CD4-positive, CD25-positive, alpha-beta regulatory T cell (primary cell): Measurements from ENCODE around the gene CERK. TPM values are rescaled to one million over a fixed set of nuclear protein-coding genes. Genes with fewer than 3 reads are reported as not detected.

Source experiments
- ATAC-seq, 2 donors: fragments of 150-1000 bp; cut with Tn5 transposase; one replicate each; pipeline ENCODE4 v1.10.0; 2021; ENCODE audit warnings: low read depth in 2 of 2, moderate number of reproducible peaks in 2 of 2, moderate library complexity in 1 of 2
- DNase-seq, 3 donors: peaks; one replicate each; pipeline versions ENCODE4 v3.0.0 to v3.0.0-alpha.2; 2012 to 2022; ENCODE audit warnings: mixed read lengths in 1 of 3
- H3K27ac ChIP-seq: one replicate; pipeline ENCODE4 v1.7.0; 2013; ENCODE audit warnings: mild to moderate bottlenecking, low read length; ENCODE audit not compliant: insufficient read depth, poor library complexity, severe bottlenecking
- H3K27me3 ChIP-seq: one replicate; pipeline ENCODE4 v1.7.0; 2013; ENCODE audit warnings: low read length; ENCODE audit not compliant: control insufficient read depth, insufficient read depth
- H3K36me3 ChIP-seq: one replicate; pipeline ENCODE4 v1.7.0; 2013; ENCODE audit warnings: mild to moderate bottlenecking, low read length, moderate library complexity; ENCODE audit not compliant: control insufficient read depth, insufficient read depth
- H3K4me1 ChIP-seq: 2 replicates; pipeline ENCODE4 v1.7.0; 2013; ENCODE audit warnings: mild to moderate bottlenecking, low read length; ENCODE audit not compliant: insufficient read depth, control insufficient read depth, poor library complexity, severe bottlenecking
- H3K4me3 ChIP-seq: one replicate; pipeline ENCODE4 v1.7.0; 2013; ENCODE audit warnings: low read depth, mild to moderate bottlenecking, low read length, moderate library complexity
- H3K9me3 ChIP-seq, 2 experiments: 1 replicate in 1 of 2; 2 replicates in 1 of 2; pipeline ENCODE4 v1.7.0; 2013; ENCODE audit warnings: low read length in 2 of 2, mild to moderate bottlenecking in 1 of 2, moderate library complexity in 1 of 2; ENCODE audit not compliant: control insufficient read depth in 2 of 2
- H3K27ac Mint-ChIP-seq, 3 donors: one replicate each; pipeline ENCODE4 v1.8.0; 2020 to 2022; ENCODE audit warnings: mild to moderate bottlenecking in 3 of 3, mixed read lengths in 3 of 3, moderate library complexity in 2 of 3
- H3K27me3 Mint-ChIP-seq: one replicate; pipeline ENCODE4 v1.8.0; 2022; ENCODE audit warnings: mild to moderate bottlenecking, mixed read lengths
- H3K36me3 Mint-ChIP-seq: one replicate; pipeline ENCODE4 v1.8.0; 2020; ENCODE audit warnings: mixed read lengths
- H3K4me1 Mint-ChIP-seq, 4 donors: one replicate each; pipeline ENCODE4 v1.8.0; 2020 to 2022; ENCODE audit warnings: mixed read lengths in 4 of 4, mild to moderate bottlenecking in 1 of 4
- H3K4me3 Mint-ChIP-seq, 4 donors: one replicate each; pipeline ENCODE4 v1.8.0; 2020 to 2022; ENCODE audit warnings: mild to moderate bottlenecking in 4 of 4, mixed read lengths in 4 of 4, moderate library complexity in 3 of 4
- H3K9me3 Mint-ChIP-seq, 7 donors: one replicate each; pipeline ENCODE4 v1.8.0; 2020 to 2022; ENCODE audit warnings: mixed read lengths in 7 of 7, mild to moderate bottlenecking in 3 of 7, moderate library complexity in 2 of 7
- polyA plus RNA-seq, 4 donors: library from polyadenylated mRNA; unstranded; fragments of 300-500 nt; fragmentation: Illumina TruSeq; gene quantifications; one replicate each; pipeline ENCODE4 v1.2.3, GENCODE V29; 2021
- total RNA-seq: library from RNA; stranded (reverse); gene quantifications from one replicate; pipeline ENCODE4 v1.2.3, GENCODE V29; 2022

Gene CERK
- total and polyA plus RNA-seq, 5 donors from 2014 or later, result 75.5 to 105 (median 85.3) TPM

GRCh38 chr22:46662226-46662625, 75.8 kb downstream of the CERK start:
- no peak for DNase-seq
- H3K36me3 ChIP-seq, result peaks cover 6% of the 10 kb centered on the region
- no peak overlapping the region for H3K27ac ChIP-seq
- peaks cover 6 to 22% (median 19%) of the 10 kb centered on the region in 4 donors for H3K4me1 Mint-ChIP-seq
- H3K9me3 ChIP-seq, result no peaks in the 10 kb centered on the region
- ATAC-seq, result no peak
- no peak overlapping the region for H3K4me3 ChIP-seq
- no peaks in the 10 kb centered on the region for H3K27me3 ChIP-seq
- peaks cover 5% of the 10 kb centered on the region for H3K36me3 Mint-ChIP-seq
- H3K4me1 ChIP-seq, result peaks cover 22% of the 10 kb centered on the region
- H3K27ac Mint-ChIP-seq, result no peak overlapping the region
- no peaks in the 10 kb centered on the region for H3K27me3 Mint-ChIP-seq
- no peak overlapping the region for H3K4me3 Mint-ChIP-seq
- H3K9me3 Mint-ChIP-seq, result no peaks in the 10 kb centered on the region

- Mint-ChIP-seq H3K4me1 (peaks cover 6 to 24% (median 19%) of the 10 kb centered on the region in 4 donors), H3K27ac (peak overlapping the region in 2 of 3 donors; percentile 77 to 88), H3K27me3 (no peaks in the 10 kb centered on the region), H3K4me3 (peak overlapping the region in 3 of 4 donors; percentile 29 to 64 (median 52)), H3K9me3 (no peaks in the 10 kb centered on the region), H3K36me3 (peaks cover 5% of the 10 kb centered on the region)
- ATAC-seq, result peak; percentile 72
- H3K27ac ChIP-seq, result peak overlapping the region; percentile 53
- H3K4me1 ChIP-seq, result peaks cover 22% of the 10 kb centered on the region
- peak; percentile 25 to 47 (median 30) for DNase-seq
- no peaks in the 10 kb centered on the region for H3K27me3 ChIP-seq
- no peaks in the 10 kb centered on the region for H3K9me3 ChIP-seq
- H3K36me3 ChIP-seq, result peaks cover 3% of the 10 kb centered on the region
- no peak overlapping the region for H3K4me3 ChIP-seq
Measured at GRCh38 chr22:46661221-46661851, 76.7 kb downstream of the CERK start.

- Mint-ChIP-seq H3K4me1 (peaks cover 6 to 24% (median 19%) of the 10 kb centered on the region in 4 donors), H3K9me3 (no peaks in the 10 kb centered on the region), H3K27ac (peak overlapping the region; percentile 77 to 89 (median 88)), H3K4me3 (peak overlapping the region; percentile 0 to 64 (median 40)), H3K36me3 (peaks cover 5% of the 10 kb centered on the region), H3K27me3 (no peaks in the 10 kb centered on the region)
- peaks cover 3% of the 10 kb centered on the region for H3K36me3 ChIP-seq
- no peaks in the 10 kb centered on the region for H3K27me3 ChIP-seq
- DNase-seq (peak in 1 of 3 donors; percentile 28), ATAC-seq (peak; percentile 50 to 56)
- peak overlapping the region; percentile 53 for H3K27ac ChIP-seq
- H3K4me3 ChIP-seq, result peak overlapping the region; percentile 19
- H3K9me3 ChIP-seq, result no peaks in the 10 kb centered on the region
- H3K4me1 ChIP-seq, result peaks cover 22% of the 10 kb centered on the region
Measured at GRCh38 chr22:46660604-46661201, 77.3 kb downstream of the CERK start.

- H3K4me1 Mint-ChIP-seq, result peaks cover 6 to 24% (median 19%) of the 10 kb centered on the region in 4 donors
- no peaks in the 10 kb centered on the region for H3K9me3 Mint-ChIP-seq
- H3K27me3 Mint-ChIP-seq, result no peaks in the 10 kb centered on the region
- peaks cover 5% of the 10 kb centered on the region for H3K36me3 Mint-ChIP-seq
- peak overlapping the region in 1 of 3 donors; percentile 77 for H3K27ac Mint-ChIP-seq
- H3K4me1 ChIP-seq, result peaks cover 22% of the 10 kb centered on the region
- ATAC-seq (no peak), DNase-seq (no peak)
- H3K9me3 ChIP-seq, result no peaks in the 10 kb centered on the region
- no peak overlapping the region for H3K4me3 ChIP-seq
- no peaks in the 10 kb centered on the region for H3K27me3 ChIP-seq
- no peak overlapping the region for H3K27ac ChIP-seq
- no peak overlapping the region for H3K4me3 Mint-ChIP-seq
- H3K36me3 ChIP-seq, result peaks cover 2% of the 10 kb centered on the region
Measured at GRCh38 chr22:46659791-46660186, 78.3 kb downstream of the CERK start.

DNA sequence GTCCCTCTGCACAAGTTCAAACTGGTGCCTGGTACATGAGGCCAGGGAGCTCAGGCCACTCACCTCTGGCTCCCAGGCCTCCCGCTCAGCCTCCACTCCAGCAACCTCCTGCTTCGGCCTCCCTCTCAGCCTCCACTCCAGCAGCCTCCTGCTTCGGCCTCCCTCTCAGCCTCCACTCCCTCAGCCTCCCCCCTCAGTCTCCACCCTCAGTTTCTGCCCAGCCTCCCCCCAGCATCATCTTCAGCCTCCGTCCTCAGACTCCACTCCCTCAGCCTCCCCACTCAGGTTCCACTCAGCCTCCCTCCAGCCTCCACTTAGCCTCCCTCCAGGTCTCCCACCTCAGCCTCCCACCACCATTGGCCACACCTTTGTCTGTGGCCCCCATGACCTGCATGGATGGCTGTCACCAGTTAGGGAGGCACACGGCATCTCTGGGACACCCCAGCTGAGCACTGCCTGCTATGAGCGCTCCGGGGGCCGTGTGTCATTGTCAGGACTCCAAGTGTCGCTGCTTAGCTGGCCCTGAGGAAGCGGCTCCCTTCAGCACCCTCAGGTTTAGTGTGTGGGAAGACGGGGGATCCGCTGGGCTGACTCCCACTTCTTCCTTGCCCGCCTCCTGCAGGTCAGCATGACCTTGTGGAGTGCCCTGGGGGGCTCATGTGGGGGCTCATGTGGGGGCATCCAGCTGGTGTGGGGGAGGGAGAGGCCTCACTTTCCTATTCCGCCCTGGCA, 78.8 kb downstream of the CERK start:
- H3K36me3 Mint-ChIP-seq, result peaks cover 5% of the 10 kb centered on the region
- no peak overlapping the region for H3K4me3 ChIP-seq
- H3K27me3 ChIP-seq, result no peaks in the 10 kb centered on the region
- H3K9me3 ChIP-seq, result no peaks in the 10 kb centered on the region
- H3K4me1 ChIP-seq, result peaks cover 22% of the 10 kb centered on the region
- ATAC-seq, result no peak
- peaks cover 6 to 24% (median 19%) of the 10 kb centered on the region in 4 donors for H3K4me1 Mint-ChIP-seq
- H3K27ac ChIP-seq, result no peak overlapping the region
- no peak overlapping the region for H3K4me3 Mint-ChIP-seq
- DNase-seq, result no peak
- H3K27ac Mint-ChIP-seq, result no peak overlapping the region
- H3K9me3 Mint-ChIP-seq, result no peaks in the 10 kb centered on the region
- H3K36me3 ChIP-seq, result no peaks in the 10 kb centered on the region
- H3K27me3 Mint-ChIP-seq, result no peaks in the 10 kb centered on the region

- Histone ChIP-seq H3K9me3 (no peaks in the 10 kb centered on the region), H3K4me1 (peaks cover 28% of the 10 kb centered on the region), H3K36me3 (no peaks in the 10 kb centered on the region), H3K4me3 (no peak overlapping the region), H3K27me3 (no peaks in the 10 kb centered on the region), H3K27ac (no peak overlapping the region)
- Mint-ChIP-seq H3K27me3 (no peaks in the 10 kb centered on the region), H3K9me3 (no peaks in the 10 kb centered on the region), H3K4me1 (peaks cover 6 to 29% (median 19%) of the 10 kb centered on the region in 4 donors), H3K27ac (no peak overlapping the region), H3K4me3 (no peak overlapping the region), H3K36me3 (no peaks in the 10 kb centered on the region)
- ATAC-seq, result no peak
- no peak for DNase-seq
Measured at GRCh38 chr22:46657996-46658947, 79.8 kb downstream of the CERK start.

GRCh38 chr22:46657655-46657953, 80.4 kb downstream of the CERK start:
- Histone ChIP-seq H3K4me3 (no peak overlapping the region), H3K27ac (no peak overlapping the region), H3K4me1 (peaks cover 32% of the 10 kb centered on the region), H3K27me3 (no peaks in the 10 kb centered on the region), H3K9me3 (no peaks in the 10 kb centered on the region), H3K36me3 (no peaks in the 10 kb centered on the region)
- H3K4me3 Mint-ChIP-seq, result no peak overlapping the region
- H3K27ac Mint-ChIP-seq, result no peak overlapping the region
- H3K27me3 Mint-ChIP-seq, result no peaks in the 10 kb centered on the region
- peaks cover 6 to 34% (median 22%) of the 10 kb centered on the region in 4 donors for H3K4me1 Mint-ChIP-seq
- no peaks in the 10 kb centered on the region for H3K36me3 Mint-ChIP-seq
- ATAC-seq (no peak), DNase-seq (no peak)
- no peaks in the 10 kb centered on the region for H3K9me3 Mint-ChIP-seq
